Anterior cingulate cortex (tissue), 58 donors: ENCODE measurements around the gene ELP5.
"Not testable (repeated sequence)": the region's sequence is repeated elsewhere in the genome, so short reads cannot be mapped to it uniquely, and the experiment has no call there.

Experiments used
- DNase-seq, 58 donors: peaks; one replicate each; lab custom pipeline; 2025; lab: John Stamatoyannopoulos, UW

ELP5 gene

DNA sequence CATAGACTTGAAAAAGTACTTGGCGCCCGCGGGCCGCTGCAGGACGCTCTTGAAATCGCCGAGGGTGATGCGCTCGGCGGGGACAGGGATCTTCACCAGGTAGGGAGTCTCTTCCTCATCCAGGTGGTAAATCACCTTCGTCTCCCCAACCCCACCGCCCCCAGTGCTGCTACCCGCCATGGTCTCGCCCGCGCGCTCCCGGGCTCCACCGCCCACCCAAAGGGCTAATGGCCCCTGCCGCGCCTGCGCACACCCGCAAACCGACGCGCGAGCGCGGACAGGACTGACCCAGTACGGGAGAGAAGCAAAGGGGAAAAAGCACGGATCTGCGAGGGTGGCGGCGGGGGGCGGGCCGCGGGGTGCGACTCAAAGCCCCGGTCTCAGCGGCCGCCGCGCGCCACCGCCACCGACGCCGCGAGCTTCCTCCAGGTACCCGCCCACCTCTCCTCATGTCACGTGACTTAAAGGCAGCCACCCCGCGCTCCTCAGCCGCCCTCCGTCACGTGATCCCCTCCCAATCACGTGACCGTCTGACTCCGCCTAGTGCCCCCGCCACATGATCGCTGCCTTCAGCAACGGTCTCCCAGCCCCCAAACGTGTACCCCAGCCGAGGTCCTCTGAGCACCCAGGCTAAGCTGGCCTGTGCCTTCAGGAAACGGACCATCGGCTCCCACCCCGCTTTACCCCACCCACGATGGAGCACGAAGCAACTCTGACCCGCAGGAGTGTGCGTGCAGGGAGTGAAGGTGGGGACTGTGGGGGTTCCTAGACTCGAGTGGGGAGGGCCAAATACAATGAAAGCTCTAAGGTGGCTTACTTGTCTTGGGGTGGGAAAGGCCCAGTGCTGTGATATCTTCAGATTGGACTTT is 17.7 kb upstream of the ELP5 start, which contains the start of gene DVL2:
Gene DVL2, minus strand, starts transcription at position 435 of the 869 bp plus-strand sequence. Its CDS starts 255 bp downstream, at position 180.
- peak; percentile 58 to 97 (median 94) for DNase-seq

DNA sequence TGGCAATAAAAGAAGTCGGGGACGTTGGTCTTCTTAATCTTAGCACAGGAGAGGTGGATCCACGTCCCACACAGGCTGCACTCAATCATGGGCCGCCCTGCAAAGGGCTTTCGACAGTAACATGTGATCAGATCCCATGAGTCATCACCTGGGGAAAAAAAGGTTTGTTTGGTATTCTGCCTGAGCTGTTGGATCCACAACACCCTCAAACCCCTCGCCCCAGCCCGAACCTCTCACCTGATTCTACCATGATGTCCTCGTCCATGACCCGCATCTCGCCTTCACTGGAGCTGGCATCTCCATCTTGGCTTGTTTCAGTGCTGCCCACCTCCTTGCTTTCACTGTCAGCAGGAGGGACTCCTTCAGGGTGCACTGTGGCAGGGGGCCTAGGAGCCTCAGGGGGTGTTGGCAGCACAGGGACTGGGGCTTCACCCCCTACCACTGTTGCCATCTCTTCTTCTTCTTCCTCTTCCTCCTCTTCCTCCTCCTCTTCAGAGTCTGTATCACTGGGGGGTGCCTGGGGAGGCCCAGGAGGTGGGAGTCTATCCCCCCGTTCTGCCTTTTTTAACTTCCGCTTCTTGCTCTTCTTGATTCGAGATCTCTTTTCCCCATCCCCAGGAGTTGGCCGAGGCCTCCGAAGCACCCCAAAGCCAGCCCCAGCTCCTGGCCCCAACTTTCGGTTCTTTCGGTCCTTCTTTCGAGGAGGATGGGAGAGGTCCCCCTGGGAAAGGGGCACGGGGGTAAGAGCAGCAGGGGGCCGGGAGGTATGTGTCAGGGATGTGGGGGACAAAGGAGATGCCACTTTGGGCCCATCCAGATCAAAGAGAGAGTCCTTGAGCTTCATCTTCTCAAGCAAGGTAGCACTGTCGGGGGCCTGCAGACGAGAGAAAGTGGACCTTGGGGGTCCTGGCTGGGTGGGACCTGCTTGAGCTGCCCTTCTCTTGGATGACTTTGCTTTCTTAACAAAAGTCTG is 16.0 kb upstream of the ELP5 start:
- no peak for DNase-seq

DNA sequence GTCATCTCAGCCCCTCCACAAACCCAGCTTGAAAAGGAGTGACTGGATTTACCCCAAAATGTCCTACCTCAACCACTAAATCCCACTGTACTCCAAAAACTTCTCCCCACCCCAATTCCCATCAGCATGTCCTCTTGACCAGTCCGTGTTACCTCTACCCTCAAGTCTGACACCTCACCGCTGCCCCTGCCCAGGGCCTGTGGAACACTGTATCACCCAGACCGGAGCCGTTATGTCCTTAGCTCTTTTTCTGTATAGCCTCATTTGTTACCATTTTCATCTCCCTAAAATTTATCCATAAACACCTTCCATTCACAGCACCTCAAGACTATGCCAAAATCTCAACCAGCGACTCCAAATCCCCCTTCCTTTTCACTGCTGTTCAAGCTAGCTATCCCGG is 15.2 kb upstream of the ELP5 start:
- DNase-seq = no peak

DNA sequence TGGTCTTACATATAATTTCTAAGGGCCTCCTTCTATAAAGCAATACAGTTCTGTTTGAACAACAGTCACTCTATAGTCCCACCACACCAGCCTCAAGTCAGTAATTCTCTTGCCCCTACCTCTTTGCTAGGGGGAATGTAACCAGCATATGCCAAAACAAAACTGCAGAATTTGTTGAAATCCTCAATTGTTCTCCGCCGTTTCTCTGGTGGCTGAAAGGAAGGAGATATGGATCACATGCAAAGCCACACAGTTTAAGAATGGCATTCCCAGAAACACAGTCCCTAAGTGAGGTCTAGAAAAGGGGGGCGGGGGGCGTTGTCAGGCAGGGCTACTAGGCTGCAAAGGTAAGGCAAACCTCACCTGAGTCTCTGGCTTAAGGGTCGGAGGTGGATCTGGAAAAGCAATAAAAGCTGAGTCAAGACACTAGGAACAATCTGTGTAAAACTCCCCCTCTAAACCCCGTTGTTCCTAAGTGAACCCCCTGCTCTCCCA is 14.7 kb upstream of the ELP5 start:
- no peak for DNase-seq

DNA sequence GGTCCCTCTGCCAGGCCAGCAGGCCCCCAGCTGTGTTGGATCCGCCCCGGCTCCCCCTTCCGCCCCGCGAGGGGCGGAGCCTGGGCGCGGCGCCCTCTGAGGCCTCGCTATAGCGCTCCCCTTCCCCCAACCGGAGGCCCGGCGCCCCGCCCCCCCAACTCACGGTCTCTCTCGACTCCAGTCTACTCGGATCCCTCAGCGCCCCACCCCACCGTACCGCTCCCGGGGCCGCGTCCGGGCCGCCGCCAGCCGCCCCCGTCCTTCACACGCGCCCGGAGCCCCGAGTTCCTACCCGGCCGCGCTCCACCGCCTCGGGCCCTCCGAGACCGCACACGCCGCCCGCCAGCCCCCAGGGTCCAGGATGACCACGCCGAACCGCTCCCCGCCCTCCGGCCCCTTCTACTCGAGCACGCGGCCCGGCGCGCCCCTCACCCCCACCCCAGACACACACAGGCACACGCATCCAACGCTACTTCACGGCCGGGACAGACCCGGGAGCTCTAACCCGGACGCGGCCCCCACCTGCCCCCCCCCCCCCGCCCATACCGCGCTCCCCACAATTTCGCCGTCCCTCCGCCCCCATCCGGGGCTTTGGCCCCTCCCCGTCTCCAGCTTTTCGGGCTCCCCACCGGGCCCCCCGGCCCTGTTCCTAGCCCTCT is 14.1 kb upstream of the ELP5 start:
- DNase-seq = peak in 44 of 58 donors; percentile 29 to 81 (median 51)

DNA sequence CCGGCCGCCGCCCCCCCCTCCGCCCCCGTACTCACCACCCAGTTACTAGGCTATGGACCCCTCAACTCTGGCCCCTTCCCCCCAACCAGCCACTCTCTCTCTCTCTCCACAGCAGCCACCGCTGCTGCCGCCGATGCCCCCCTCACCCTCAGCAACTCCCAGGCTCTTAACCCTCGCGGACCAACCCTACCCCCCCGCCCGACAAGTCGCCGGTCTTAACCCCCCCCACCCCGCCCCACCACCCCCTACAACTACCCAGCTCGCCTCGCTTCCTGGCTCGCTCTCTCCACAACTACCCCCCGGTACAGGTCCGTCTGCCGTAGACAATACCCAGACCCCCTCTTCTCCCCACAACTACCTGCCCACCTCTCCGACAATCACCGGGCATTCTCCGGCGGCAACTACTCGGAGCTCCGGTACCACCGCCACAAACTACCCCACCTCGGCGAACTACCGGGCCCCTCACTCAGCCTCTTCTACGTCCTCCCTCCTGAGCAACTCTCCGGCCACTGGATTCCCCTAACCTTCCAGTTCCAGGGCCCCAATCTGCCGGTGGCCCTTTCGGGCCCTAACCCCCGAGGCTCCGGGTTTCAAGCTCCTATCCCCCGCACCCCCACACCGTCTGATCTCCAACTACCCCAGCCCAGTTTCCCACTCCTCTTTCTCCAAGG is 13.5 kb upstream of the ELP5 start:
- DNase-seq = peak in 1 of 58 donors; percentile 35

DNA sequence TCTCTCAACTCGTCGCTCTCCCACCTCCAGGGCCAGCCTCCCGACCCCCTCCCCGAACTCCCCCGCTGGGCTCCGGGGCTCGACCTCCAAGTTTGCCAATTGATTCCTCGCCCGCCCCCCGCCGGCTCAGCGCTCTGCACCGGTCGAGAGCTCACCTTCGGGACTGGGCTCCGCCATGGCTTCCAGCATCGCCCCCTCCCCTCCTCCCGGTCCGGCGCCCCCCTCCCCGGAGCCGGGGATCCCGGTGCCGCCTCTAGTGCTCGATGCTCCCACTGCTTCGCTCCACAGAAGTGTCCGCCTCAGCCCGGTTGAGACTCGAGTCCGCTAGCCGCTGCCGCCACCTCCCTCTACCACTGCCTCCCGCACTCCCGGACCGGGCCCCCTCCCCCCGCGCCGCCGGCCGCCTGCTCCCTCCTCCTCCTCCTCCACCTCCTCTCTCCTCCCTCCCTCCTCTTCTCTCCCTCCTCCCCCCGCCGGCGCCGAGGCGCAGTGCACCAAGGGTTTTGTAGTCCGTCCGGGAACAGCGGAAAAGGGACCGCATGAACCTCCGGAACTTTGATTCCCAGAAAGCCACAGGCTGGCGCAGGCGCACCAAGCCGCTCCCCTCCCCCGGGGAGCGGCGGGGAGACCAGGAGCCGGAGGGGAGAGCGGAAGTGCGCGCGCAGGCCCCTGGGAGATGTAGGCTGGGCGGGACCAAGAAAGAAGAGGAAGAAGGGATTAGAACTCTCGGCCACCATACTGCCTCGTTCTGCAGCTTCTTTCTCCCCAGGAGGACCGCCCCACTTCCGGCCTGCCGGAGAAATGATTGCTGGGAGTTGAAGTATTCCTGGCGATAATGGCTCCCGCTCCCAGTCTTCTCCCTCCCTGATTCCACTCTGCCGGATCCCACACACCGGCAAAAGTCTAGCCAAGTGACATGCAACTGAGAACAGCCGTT is 12.7 kb upstream of the ELP5 start, which contains the start of gene PHF23:
Gene PHF23, minus strand, starts transcription at position 367 of the 937 bp plus-strand sequence. Its CDS starts 178 bp downstream, at position 189.
- peak; percentile 91 to 100 (median 99) for DNase-seq

DNA sequence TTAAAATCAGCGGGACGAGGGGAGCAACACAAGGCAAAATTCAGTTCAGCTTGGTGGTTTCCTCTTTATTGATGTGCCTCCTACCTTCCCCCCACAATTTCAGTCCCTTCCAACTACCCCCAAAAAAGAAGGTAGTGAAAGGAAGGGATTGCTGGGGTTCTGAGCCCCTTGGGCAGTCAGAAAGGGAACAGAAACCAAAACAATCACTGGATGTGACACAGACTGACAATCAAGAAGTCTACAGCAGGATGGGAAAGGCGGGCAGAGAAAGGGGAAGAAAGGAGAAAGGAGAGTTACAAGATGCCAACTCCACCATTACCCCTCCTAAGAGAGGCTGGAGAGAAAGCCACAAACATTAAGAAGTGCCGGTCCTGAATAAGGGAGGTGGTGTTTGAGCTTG is 11.6 kb upstream of the ELP5 start:
- peak in 1 of 58 donors; percentile 43 for DNase-seq

DNA sequence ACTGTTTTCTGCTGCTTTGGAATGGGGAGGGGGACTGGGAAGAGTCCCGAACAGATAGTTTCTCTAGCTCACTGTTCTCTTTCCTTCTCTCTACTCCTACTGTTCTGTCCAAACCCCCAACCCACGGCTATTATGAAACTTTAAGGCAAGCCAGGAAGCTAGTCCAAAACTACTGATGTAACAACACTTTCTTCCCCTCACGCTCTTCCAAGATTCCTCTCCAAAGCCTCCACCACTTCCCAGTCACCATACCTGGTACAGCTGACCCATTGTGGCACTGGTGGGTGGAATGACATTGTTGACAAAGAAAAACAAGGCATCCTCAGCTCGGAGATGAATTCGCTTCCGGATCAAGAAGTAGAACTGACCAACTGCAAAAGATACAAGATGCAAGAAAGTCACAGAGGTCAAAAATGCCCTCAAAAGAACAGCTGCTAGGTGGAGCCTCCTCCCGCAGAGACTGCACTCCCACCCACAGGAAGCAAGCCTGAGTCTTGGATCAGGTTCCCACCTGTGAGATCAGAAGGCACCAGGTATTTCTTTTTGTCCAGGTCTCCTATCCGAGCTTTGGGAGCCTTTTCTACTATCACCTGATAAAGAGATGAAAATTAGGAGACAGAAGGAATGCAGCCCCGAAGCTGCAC is 10.8 kb upstream of the ELP5 start:
- DNase-seq = no peak

DNA sequence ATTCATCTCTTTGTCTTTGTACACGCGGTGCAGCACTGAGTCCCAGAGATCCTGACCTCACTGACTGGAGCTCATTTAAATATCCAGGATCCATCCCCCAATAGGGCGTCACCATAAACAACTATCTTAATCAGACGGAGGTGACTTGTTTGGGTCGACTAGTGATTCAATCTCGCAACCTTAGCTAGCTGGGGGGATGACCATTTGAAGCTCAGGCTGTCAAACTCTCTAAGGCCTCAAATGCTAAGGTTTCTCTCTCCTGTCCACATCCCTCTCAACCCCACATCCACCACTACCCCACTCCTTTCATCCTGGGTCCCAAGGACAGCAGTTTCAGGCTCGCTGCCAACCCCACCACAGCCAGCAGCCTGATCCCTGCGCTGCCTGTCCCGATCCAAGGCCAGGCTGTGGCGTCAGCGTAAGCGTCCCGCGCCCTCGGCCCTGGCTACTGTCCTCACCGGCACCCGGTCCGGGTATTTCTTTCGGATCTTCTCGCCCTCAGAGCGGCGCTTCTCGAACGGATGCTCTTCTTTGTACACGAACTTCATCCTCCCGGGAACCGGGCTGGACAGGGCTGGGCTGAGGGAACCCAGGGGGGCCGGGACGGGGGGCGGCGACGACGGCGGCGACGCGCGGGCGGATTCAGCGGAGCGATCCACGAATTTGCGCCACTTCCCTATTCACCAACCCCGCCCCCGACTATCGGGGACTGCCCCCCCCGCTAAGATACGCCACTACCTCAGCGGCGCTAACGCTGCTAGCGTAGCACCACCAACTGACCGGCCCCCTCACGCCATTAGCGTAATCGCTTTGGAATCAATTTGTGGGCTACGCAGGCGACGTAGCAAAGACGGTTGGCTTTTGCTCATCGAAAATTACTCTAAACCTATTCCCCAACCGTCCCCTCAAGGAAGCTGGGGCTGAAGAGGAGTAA is 10.0 kb upstream of the ELP5 start, which contains the start of gene GABARAP:
Gene GABARAP, minus strand, starts transcription at position 667 of the 934 bp plus-strand sequence. Its CDS starts 119 bp downstream, at position 548.
- DNase-seq = peak; percentile 56 to 96 (median 91)

DNA sequence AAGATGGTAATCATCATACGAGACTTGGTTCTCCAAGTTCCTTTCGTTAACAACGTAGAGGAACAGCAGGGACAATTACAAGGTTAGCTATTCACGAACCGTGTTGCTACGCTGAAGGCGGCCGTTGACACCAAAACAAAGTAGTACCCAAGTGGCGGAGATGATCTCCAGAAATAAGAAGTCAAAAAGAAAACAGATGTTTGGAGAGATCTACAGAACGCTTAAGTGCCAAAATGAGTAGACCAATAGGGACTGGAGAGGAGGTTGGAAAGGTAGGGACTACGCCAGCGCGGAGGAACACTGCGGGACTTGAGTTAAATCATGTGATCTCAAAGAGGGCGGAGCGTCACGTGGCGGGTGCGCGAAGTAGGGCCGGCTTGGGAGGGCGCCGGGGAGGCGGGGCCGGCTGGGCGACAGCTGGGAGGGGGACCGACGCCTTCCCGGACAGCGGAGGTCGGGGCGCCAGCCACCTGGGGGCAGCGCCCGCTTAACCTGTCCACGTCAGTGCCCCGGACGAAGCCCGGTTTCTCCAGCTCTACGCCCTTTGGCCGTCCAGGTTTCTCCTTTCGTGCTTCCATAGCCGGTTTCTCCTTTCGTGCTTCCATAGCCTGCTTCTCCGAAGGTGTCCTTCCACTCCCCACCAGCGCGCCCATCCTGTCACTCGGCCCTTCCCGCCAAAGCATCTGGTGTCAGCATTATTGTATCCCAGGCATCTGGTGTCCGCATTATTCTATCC is 9.1 kb upstream of the ELP5 start:
- DNase-seq = peak; percentile 59 to 96 (median 90)

DNA sequence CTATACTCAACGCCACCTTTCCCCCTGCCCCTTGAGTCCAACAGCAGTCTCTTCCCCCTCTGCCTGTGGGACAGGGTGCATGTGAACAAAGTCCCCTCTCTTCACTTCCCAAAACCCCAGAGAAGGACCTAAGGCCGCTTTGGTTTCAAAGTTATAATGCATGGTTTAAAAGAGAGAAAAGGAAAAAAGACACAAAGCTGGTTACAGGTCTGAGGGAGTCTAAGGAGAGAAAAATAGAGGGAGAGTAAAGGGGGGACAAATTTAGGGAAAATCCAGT is 8.6 kb upstream of the ELP5 start:
- no peak for DNase-seq

DNA sequence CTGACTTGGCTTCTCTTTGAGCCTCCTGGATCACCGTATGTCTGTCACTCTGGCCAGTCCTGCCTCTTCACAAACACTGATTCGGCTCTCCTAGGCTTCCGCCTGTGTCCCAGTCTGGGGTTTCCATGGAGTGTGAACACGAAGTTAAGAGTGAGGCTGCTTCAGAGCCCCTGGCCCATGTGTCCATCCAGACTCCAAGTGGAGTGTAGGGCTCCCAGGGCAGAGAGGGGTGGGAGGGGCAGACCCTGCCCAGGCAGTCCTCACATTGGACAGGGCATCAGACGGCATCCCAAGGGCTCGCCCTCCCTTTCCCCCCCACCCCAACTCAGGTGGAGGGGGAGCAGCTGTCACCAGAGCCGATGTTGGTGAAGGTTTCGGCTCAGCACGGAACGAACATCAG is 8.2 kb upstream of the ELP5 start:
- DNase-seq = not testable (repeated sequence)

DNA sequence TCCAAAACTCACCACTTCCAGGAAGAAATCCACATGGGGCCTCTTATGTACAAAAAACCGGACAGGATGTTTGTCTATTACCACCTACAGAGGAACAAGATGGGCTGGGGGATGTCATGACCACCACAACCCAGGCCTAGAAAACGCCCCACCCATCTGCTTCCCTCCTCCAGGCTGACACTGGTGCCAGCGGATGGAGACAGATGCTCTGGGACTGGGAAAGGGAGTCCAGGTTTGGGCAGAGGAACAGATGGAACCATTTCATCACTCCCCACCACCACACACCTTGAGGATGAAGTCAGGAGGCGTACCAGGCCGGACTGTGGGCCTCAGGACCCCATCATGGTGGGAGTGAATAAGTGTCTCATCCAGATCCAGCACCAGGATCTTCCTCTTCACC is 5.2 kb upstream of the ELP5 start:
- no peak for DNase-seq

DNA sequence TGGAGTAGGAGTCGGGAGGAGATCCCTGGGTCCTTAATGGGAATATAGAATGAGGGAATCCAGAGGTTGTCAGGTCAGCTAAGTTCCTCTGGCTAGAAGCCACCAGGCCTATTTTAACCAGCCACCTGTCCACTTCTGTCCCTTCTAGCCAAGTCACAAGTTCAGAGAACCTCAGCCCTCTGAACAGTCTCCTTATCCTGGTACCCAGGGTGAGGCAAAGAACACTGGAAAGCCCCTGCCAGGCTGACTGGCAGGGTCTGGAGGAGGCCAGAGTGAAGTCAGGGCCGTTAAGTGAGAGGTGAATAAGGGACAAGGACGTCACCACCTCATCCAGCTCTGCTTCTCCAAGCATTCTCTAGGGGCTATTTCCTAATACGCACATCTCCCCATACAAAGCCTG is 3.2 kb upstream of the ELP5 start:
- no peak for DNase-seq

DNA sequence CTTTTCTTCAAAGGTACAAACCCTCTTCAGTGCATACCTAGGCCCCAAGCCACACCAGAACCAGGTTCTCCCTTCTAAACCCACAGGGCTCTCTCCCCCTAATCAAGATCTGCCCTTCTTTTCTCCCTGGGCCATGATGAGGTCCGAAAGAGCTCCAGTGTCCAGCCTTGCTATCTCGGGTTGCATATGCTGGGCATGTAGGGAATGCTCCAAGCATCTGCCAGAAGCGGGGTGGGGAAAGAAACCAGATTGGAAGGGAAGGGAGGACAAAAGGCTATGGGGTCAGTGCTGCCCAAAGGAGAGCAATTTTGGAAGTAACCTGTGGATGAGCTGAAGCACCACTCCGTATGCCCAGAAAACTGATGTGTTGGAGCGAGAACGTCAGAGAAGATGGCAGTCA is 2.8 kb upstream of the ELP5 start:
- DNase-seq = no peak
